Left ventricle myocardium superior (tissue), 1 donor: ENCODE results near the gene KCNT2. TPM values are rescaled to one million over a fixed set of nuclear protein-coding genes. Genes with fewer than 3 reads are reported as not detected.
A peak's percentile ranks its signal among the peaks of the same experiment; 100 is the strongest.

Experiments
- ATAC-seq: fragments of 200-7000 bp; cut with Tn5 transposase; one replicate; pipeline ENCODE4 v1.9.1; 2020; ENCODE audit warnings: mild to moderate bottlenecking, moderate library complexity
- DNase-seq: peaks from one replicate; pipeline ENCODE4 v3.0.0-alpha.2; 2020
- intact Hi-C: fragments of 100-400 bp; cut with micrococcal nuclease; formaldehyde crosslinking; loops from one replicate; pipeline ENCODE4 v1.11.0; 2022
- total RNA-seq: library from RNA; stranded (reverse); fragmentation: NEBNext Ultra II Directional; extraction: Animal tissue kit (Norgen Biotek cat#: 25700); gene quantifications from one replicate; pipeline ENCODE4 v1.2.1, GENCODE V29; 2021
- donor health status: DM: no; HTN: yes; CAD: no; lungs with severe emphysema.

The KCNT2 gene
- total RNA-seq, 1 donor from 2014 or later = 1.7 TPM

GRCh38 chr1:196594700-196595099 is 13.5 kb downstream of the KCNT2 start:
- DNase-seq = no peak
- intact Hi-C loops = no loop called here
- ATAC-seq = no peak

DNA sequence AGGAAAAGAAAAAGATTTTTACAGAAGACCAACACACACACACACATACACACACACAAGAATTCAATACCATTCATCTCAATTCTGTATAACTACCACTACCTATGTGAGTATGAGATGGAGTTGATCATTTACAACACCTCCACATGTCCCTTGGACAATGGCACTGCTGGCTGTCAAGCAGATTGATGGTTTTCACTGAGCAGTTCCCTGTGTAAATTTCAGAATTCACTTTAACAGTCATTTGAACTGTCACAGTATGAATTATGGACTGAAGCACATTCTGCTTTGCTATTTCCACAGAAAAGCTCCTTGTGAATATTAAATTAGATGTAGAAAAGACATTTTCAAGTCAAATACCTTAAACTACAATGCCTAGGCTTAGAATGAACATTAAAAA is 14.3 kb downstream of the KCNT2 start:
- ATAC-seq (no peak), DNase-seq (no peak)
- intact Hi-C loops = no loop called here

GRCh38 chr1:196590959-196591358 is 17.3 kb downstream of the KCNT2 start:
- intact Hi-C loops = no loop called here
- ATAC-seq = no peak
- DNase-seq = no peak

GRCh38 chr1:196590012-196590708 is 18.1 kb downstream of the KCNT2 start:
- intact Hi-C loops = no loop called here
- DNase-seq = no peak
- ATAC-seq = no peak

DNA sequence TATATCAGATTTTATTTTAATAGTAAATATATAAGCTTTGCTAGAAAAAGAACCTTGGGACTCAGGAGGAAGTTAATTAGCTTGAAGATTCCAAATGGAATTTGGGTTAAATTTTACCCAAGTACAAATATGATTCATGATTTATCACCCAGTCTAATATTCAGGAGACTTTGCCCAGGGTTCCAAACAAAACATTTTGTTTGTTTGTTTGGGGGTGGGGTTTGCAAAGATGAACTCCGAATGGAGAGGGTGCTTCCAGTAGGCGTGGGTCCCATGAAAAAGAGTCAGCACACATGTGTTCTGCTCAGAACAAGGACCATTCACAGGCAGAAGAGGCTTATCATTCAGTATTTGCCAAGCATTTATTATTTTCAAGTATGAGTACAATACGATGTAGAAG is 23.5 kb downstream of the KCNT2 start:
- intact Hi-C loops = no loop called here
- ATAC-seq = no peak
- DNase-seq = no peak

GRCh38 chr1:196577386-196577785 is 30.9 kb downstream of the KCNT2 start:
- ATAC-seq (no peak), DNase-seq (no peak)
- intact Hi-C loops = no loop called here

DNA sequence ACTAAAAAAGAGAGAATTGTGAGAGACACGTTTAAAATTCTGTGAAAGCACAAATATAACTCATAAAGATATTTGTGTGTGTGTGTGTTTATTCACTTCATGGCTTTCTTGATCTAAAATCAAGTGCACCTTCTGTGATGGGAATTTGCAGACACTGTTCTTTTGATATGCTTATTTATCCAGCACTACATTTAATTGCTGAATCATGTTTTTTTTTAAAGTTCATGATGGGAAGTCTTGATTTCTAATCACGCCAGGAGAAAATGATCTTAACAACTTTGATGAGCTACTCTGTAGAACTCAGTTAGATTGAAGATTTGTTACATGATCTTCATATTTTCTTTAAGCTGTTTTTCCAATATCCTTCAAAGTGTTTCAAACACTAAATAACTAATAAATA is 35.0 kb downstream of the KCNT2 start:
- intact Hi-C loops = no loop called here
- DNase-seq (no peak), ATAC-seq (no peak)

- no peak for DNase-seq
- intact Hi-C loops = no loop called here
These were observed 41.0 kb downstream of the KCNT2 start for GRCh38 chr1:196567238-196567637.

GRCh38 chr1:196563768-196564167 is 44.5 kb downstream of the KCNT2 start:
- intact Hi-C loops = no loop called here
- ATAC-seq (no peak), DNase-seq (no peak)

More at GRCh38 chr1:196567238-196567637, 41.0 kb downstream of the KCNT2 start:
- no peak for ATAC-seq

DNA sequence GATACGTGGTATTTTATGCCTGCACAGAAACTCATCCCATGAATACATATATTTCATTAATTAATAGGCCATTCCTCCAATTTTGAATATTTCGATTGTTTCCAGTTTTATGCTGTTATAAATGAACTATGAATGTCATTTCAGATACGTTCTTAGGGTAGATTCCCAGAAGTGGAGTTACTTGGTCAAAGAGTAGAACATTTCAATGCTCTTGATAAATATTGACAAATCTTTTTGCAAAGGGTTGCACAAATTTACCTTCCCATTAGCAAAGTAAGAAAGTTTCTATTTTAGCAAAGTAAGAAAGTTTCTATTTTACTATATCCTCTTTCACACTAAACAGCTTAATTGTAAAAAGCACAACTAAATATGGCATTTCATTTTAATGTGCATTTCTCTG is 48.9 kb downstream of the KCNT2 start:
- intact Hi-C loops = no loop called here
- no peak for DNase-seq

DNA sequence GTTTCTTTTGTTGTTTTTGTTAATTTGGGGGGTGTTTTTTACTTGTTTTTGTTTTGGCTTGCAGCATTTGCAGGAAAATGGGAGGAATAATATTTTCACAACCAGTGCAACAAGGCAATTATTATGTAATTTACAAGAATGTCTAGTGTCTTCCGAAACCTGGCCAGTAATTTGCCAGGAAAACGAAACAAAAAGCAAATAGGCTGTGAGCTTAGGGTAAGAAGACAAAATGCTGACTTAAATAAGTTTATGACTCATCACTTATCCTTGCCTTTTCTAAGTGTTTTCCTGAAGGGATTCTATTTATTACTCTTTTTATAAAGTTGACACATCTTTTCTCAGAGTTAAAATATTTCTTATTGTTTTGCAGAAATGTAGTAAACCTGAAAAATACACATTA is 49.8 kb downstream of the KCNT2 start:
- intact Hi-C loops = no loop called here
- DNase-seq = no peak
- ATAC-seq = peak; percentile 73

More for the DNA sequence above, 48.9 kb downstream of the KCNT2 start:
- ATAC-seq = no peak

DNA sequence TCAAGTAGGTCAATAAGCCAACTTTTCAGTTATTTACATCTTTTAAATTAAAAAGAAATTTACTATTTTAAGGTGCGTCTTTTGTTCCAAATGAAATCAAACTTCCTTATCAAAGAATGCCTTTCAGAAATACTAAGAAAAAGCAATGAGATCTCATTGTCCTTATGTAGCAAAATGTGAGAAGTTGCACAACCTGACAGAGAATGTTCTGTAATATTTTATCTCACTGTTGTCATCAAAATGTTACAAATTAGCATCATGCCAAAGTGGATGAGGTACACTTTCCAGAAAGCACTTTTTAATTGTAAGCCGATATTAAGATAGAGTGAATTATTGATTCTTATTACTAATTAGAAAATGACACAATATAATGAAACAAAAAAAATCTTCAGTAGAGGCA is 50.4 kb downstream of the KCNT2 start:
- DNase-seq (no peak), ATAC-seq (peak; percentile 66)
- intact Hi-C loops = no loop called here

GRCh38 chr1:196550731-196551130 is 57.5 kb downstream of the KCNT2 start:
- intact Hi-C loops = no loop called here
- ATAC-seq (no peak), DNase-seq (no peak)

- intact Hi-C loops = no loop called here
- DNase-seq = no peak
- no peak for ATAC-seq
These were observed 61.7 kb downstream of the KCNT2 start for GRCh38 chr1:196546272-196547111.

GRCh38 chr1:196545222-196545621 is 63.0 kb downstream of the KCNT2 start:
- DNase-seq (no peak), ATAC-seq (no peak)
- intact Hi-C loops = no loop called here

DNA sequence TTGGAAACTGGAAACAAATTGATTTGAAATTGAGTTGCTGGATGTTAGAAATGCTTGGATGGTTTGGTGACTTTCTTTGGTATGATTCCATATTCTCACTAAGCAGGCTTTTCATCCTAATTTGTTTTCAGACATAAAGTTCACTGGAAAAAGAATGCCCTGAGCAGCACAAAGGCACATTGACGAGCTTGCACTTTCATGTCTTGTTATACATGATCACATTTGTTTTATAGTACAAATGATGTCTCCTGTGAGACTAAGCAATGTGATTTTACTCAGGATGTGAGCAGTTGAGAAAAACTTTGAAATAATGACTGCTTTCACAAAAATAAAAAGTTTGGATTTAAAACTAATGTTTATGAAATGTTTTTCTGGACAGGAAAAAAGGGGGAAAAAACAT is 63.6 kb downstream of the KCNT2 start:
- no peak for DNase-seq
- no peak for ATAC-seq
- intact Hi-C loops = no loop called here

DNA sequence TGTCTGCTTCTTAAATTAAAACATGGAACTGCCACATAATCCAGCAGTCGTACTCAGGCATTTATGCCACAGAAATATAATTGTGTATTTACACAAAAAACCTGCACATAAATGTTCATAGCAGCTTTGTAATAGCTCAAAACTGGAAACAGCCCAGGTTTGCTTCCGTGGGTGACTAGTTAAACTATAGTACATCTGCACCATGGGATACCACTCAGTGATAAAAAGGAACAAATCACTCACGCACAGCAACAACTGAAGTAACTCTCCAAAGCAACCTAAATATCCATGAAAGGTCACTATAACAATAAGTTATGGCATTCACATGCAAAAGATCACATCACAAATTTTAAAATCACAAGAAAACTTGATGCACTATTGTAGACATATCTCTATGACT is 64.4 kb downstream of the KCNT2 start:
- no peak for DNase-seq
- intact Hi-C loops = no loop called here
- no peak for ATAC-seq

GRCh38 chr1:196538473-196538872 is 69.8 kb downstream of the KCNT2 start:
- DNase-seq (no peak), ATAC-seq (no peak)
- intact Hi-C loops = no loop called here

GRCh38 chr1:196535727-196536126 is 72.5 kb downstream of the KCNT2 start:
- no peak for ATAC-seq
- intact Hi-C loops = no loop called here
- no peak for DNase-seq

- DNase-seq = no peak
- ATAC-seq = peak; percentile 14
- intact Hi-C loops = no loop called here
These were observed 76.3 kb downstream of the KCNT2 start for GRCh38 chr1:196531737-196532524.
